Left lobe of liver (tissue), 2 donors: Measurements from ENCODE around the gene PPTC7. TPM values are rescaled to one million over a fixed set of nuclear protein-coding genes. Genes with fewer than 3 reads are reported as not detected.
"Not testable (repeated sequence)": the region's sequence is repeated elsewhere in the genome, so short reads cannot be mapped to it uniquely, and the experiment has no call there.

Source experiments
- ATAC-seq: fragments of 200-7000 bp; cut with Tn5 transposase; one replicate; pipeline ENCODE4 v1.9.1; 2020; ENCODE audit warnings: mild to moderate bottlenecking, moderate library complexity
- DNase-seq: peaks from one replicate; pipeline ENCODE4 v3.0.0-alpha.2; 2020; ENCODE audit warnings: low spot score
- total RNA-seq: library from RNA; stranded (reverse); gene quantifications from one replicate; pipeline ENCODE4 v1.2.1, GENCODE V29; 2021
- donor health status: DM: no; HTN: no; CAD: no; lungs with moderate emphysema.
- donor health status: DM: no; HTN: yes; CAD: no.

PPTC7 gene, protein sequence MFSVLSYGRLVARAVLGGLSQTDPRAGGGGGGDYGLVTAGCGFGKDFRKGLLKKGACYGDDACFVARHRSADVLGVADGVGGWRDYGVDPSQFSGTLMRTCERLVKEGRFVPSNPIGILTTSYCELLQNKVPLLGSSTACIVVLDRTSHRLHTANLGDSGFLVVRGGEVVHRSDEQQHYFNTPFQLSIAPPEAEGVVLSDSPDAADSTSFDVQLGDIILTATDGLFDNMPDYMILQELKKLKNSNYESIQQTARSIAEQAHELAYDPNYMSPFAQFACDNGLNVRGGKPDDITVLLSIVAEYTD
- total RNA-seq = 12.7 TPM

DNA sequence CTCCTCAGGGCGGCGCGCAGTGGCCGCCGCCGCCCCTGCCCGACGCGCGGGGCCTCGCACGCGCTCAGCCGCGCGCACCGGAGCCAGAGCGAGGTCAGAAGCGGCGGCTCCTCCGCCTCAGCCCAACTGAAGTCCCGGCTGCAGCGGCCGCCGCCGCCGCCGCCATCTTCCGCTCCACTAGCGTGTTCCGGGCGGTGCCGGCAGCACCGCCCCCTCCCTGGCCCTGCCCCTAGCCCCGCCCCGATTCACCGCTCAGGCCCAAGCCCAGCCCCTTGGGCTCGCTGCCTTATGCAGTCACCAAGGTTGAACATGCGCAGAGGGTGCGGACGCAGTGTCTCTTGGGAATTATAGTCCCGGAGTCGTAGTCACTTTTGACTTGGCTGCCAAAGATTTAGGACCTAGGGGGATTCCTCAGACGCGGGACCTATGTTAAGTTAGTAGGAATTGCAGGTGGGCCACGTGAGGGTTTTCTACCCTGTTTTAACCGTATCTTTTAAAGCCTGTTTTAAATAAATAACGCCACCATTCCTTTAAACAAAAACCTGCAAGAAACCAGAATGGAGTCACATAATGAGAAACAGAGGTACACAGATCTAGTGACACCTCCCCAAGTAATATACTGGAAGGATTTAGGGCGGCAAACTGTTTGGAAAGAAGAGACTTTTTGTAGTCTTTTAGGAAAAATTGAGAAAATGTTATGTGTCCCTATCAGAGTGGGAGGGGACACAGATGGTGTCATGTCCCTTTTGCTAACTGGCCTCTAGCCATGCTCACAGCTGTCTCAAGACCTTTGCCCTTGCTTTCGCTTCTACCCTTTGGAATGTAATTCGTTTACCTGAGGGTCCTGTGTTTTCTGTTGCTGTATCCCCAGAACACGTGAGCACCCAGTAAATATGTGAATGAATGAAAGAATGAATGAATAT is at the start of gene PPTC7:
TSS of gene PPTC7 (minus strand) at position 182 of the 923 bp plus-strand sequence. CDS start 287 bp downstream, outside the sequence.
- ATAC-seq (peak; percentile 89), DNase-seq (peak; percentile 97)

DNA sequence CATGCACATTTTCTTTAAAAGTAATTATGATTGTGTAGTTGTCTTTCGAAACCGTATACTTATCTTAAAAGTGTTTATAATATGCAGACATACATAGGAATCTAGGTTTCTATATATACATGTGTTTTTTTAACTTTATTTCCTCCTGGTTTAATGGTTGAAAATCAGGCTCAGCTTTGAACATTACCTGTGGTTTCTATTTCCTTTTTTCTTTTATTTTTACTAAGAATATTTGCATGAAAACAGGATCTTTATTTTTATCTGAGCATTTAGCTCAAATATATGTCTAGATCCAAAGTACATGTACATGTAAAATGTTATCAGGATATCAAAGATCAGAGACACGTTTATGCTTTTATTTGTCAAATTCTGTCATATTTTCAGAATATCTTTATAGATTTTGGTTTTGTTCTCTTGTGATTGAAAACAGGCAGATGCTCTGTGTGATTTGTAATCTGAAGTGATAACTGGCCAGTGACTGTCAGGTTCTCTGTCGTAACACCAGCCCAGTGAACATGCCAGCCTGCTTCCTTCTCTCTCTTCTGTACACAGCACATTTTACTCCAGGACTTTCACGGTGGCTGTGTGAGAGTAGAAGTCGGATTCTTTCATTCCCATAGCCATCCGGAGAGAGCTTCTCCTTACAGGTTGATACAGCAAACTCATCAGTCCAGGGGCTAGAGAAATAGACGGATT is 44.5 kb upstream of the PPTC7 start:
- DNase-seq (no peak), ATAC-seq (no peak)

DNA sequence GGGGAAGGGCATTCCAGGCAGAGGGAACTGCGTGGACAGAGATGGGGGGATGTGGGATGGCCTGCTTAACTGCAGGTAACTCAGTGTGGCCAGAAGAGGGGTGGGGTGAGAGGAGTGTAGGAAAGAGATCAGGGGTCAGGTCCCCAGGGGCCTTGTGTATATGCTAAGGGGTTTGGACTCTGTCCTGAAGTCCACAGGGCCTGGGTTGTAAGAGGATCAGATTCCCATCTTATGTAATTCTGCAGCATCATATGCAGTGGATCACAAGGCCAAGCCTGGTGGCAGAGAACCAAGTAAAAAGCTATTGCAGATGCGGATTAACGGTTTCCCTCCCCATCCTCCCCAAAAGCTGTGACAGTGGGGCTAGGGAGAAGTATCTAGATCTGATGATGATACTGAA is 39.5 kb upstream of the PPTC7 start:
- ATAC-seq (no peak), DNase-seq (no peak)

DNA sequence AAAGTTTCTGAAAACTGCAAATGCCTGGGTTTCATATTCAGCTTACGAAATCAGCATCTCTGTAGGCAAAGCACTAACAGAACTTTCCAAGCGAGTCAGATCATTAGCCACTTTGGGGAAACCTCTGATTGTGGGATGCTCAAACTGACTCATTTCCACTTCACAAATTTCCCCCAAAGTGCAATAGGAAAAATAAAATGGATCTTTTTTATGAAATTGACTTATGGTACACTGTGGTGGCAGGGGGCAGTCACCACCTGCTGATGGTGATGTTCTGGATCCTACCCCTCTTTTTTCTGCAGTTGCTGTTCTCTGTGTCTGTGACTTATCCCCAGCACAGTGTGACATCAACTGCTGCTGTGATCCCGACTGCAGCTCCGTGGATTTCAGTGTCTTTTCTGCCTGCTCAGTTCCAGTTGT is 36.4 kb upstream of the PPTC7 start:
- no peak for ATAC-seq
- no peak for DNase-seq

DNA sequence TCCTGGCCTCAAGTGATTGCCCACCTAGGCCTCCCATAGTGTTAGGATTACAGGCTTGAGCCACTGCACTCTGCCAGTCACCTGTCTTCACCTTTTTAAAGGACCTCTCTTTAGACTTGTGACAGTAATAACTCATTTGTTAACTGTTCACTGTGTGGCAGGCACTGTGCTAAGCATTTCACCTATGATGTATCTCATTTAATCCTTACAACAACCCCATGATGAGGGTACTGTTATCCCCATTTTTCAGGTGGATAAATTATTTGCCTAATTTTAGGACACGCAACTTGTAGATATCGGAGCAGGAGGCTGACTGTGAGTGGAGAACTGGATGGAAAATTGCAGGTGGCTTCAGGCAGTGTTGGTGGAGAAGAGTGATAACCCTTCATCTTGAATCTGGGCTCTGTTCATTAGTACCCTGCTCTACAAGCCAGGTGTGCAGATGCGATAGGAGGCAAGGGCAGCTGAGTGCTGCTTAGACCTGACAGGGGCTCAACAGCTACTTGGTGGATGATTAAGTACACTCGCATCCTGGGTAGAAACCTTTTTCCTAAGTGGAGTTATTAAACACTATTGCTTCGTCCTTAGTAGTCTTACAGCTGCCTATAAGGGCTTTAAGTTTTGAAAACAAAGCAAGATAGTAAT is 33.5 kb upstream of the PPTC7 start:
- no peak for DNase-seq
- no peak for ATAC-seq

DNA sequence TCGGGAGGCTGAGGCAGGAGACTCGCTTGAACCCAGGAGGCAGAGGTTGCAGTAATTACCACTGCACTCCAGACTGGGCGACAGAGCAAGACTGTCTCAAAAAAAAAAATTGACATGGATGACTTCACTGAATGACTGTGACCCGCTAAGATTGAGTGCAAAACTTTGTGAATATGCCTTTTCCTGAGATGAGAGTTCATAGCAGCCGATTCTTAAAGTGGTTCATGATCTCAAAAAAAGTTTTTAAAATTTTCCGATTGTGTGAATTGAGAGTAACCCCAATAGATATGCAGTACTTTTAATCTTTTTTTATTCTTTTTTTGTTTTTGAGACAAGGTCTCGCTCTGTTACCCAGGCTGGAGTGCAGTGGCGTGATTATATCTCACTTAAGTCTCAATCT is 32.1 kb upstream of the PPTC7 start:
- no peak for DNase-seq
- ATAC-seq = no peak

DNA sequence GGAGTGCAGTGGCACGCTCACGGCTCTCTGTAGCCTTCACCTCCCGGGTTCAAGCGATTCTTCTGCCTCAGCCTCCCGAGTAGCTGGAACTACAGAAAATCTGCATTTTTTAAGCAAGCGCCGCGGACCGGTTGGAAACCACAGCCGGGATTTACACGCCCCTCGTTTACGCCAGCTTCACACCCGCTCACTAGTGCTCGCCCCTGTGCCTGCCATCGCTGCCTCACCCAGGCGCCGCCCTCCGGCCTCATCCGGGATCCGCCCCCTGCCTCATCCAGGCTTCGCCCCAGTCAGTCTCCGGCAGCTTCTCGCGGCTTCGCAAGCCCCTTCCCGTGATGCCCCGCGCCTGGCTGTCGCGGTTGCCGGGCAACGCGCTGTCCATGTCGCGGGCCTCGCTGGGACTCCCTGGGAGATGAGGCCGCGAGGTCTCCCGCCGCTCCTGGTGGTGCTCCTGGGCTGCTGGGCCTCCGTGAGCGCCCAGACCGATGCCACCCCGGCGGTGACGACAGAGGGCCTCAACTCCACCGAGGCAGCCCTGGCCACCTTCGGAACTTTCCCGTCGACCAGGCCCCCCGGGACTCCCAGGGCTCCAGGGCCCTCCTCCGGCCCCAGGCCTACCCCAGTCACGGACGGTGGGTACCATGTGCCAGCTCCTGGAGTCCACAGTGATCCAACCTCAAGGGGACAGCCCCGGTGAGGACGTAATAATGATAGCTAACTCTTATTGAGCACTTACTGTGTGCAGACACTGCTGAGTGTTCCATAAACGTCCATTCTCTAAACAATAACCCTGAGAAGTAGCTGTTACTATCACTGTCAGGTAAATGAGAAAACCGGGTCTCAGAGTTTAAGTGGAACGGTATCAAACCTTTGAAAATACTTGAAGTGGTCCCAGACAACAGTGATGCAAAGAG is 30.9 kb upstream of the PPTC7 start, which contains the start of gene TCTN1:
TSS of gene TCTN1 (plus strand) at position 359 of the 914 bp plus-strand sequence. CDS start at position 413, 54 bp downstream.
- DNase-seq (peak; percentile 98), ATAC-seq (peak; percentile 99)

DNA sequence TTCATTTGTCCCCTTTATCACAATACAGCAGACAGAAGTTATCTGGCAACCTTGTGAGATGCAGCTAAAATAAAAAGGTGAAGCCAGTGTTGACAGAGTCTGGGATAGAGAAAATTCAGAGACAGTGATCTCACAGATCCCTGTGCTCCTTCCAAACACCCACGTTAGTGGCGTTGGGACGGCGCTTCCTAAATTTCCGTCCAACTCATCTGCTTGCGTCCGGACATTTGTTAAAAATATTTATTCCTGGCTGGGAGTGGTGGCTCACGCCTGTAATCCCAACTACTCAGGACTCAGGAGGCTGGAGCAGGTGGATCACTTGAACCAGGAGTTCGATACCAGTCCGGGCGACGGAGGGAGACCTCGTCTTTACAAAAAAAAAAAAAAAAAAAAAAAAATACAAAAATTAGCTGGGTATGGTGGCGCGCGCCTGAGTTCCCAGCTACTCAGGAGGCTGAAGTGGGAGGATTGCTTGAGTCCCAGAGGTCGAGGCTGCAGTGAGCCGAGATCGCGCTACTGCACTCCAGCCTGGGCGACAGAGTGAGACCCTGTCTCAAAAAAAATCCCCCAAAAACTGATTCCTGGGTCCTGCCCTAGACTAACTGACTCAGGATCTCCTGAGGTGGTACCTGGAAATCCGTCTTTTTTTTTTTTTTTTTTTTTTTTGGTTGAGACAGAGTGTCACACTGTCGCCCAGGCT is 30.1 kb upstream of the PPTC7 start:
- DNase-seq (no peak), ATAC-seq (no peak)

DNA sequence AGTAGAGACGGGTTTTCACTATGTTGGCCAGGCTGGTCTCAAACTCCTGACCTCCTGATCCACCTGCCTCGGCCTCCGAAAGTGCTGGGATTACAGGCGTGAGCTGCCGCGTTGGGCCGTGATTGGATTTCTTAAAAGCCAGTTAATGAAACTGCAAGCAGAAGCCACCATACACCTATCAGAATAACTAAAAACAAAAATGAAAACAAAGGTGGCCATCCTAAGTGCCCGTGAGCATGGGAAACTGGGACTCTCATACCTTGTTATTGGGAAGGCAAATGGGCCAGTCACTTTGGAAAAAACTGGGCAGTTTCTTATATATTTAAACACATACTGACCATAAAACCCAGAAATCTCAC is 23.1 kb upstream of the PPTC7 start:
- DNase-seq = no peak
- ATAC-seq = no peak

DNA sequence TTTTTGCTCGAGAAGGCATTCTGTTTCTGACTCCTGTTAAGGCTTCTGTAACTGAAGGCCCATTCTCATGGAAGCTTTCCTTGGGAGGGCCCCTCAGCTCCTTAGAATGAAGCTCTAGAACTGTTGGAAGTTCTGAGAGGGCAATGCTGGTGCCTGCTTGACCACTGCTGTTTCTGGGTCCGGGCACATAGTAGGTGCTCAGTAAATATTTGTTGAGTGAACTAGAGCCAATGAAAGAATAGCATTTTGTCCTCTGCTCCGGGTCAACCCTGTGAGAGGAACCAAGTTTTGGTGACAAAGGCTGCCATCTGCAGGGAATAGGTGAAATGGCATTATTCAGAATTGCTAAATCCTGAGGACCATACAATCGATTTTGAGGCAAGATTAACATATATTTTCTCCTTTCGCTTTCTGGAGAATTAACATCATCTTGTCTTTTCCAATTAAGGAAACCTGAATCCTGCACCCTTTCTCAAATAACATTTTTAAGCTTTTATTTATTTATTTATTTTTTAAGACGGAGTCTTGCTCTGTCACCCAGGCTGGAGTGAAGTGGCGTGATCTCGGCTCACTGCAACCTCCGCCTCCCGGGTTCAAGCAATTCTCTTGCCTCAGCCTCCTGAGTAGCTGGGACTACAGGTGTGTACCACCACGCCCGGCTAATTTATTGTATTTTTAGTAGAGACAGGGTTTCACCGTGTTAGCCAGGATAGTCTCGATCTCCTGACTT is 19.1 kb upstream of the PPTC7 start:
- DNase-seq = not testable (repeated sequence)
- peak; percentile 89 for ATAC-seq

DNA sequence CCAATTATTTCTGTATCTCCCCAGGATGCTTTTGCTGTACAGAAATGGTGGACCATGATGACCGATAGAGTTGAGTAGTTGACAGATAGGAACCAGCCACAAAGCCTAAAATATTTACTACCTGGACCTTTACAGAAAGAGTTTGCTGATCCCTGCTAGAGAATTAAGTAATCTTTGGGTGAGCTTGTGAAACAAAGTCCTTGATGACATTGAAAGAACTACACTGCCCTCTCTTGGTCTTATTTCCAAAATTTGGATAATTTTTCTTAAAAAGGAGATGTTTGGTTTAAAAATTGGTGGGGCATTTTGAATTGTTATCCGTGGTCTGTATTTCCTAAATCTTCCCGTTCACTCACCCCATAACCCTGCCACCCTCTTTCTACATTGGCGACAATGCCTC is 17.1 kb upstream of the PPTC7 start:
- ATAC-seq (peak; percentile 91), DNase-seq (no peak)

DNA sequence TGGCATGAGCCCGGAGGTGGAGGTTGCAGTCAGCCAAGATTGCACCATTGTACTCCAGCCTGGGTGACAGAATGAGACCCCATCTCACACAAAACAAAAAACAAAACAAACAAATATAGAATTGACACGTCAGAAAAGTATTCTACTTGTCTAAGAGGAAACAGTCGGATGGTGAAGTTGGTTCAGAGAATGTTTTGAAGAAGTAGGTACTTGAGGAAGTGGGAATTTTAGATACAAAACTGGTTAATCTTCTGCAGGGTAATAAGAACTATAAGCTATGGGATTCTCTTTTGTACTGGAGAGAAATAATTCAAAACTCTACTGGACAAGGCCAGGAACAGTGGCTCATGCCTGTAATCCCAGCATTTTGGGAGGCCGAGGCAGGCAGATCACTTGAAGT is 16.2 kb upstream of the PPTC7 start:
- no peak for DNase-seq
- ATAC-seq = no peak

DNA sequence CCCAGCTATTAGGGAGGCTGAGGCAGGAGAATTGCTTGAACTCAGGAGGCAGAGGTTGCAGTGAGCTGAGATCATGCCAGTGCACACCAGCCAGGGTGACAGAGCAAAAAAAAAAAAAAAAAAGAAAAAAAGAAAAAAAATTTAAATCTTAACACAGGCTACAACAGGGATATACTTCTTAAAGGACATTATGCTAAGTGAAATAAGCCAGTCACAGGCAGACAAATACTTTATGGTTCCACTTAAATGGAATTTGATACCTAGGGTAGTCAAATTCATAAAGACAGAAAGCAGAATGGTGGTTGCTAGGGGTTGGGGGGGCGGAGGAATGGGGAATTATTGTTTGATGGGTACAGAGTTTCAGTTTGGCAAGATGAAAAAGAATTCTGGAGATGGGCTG is 14.8 kb upstream of the PPTC7 start:
- DNase-seq (no peak), ATAC-seq (no peak)

DNA sequence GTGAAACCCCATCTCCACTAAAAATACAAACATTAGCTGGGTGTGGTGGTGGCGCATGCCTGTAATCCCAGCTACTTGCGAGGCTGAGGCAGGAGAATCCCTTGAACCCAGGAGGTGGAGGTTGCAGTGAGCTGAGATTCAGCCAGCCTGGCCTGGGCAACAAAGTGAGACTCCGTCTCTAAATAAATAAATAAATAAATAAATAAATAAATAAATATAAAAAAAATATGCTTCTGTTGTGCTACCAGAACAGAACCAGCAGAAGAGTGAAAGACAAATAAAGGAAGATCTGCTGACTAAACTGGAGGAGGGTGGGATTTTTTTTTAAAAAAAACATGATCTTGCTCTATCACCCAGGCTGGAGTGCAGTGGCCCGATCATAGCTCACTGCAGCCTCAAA is 9.8 kb upstream of the PPTC7 start:
- not testable (repeated sequence) for DNase-seq, ATAC-seq

DNA sequence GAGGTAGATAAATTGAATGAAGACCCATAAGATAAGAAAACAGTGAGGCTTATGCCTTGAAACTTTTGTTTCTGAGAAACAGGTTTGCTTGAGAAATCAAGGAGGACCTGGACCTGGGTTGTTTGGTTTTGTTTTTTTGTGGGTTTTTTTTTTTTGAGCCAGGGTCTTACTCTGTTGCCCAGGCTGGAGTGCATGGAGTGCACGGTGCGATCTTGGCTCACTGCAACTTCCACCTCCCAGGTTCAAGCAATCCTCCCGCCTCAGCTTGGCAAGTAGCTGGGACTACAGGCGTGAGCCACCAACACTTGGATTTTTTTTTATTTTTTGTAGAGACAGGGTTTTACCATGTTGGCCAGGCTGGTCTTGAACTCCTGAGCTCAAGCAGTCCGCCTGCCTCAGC is 9.0 kb upstream of the PPTC7 start:
- no peak for DNase-seq
- ATAC-seq = peak; percentile 47

DNA sequence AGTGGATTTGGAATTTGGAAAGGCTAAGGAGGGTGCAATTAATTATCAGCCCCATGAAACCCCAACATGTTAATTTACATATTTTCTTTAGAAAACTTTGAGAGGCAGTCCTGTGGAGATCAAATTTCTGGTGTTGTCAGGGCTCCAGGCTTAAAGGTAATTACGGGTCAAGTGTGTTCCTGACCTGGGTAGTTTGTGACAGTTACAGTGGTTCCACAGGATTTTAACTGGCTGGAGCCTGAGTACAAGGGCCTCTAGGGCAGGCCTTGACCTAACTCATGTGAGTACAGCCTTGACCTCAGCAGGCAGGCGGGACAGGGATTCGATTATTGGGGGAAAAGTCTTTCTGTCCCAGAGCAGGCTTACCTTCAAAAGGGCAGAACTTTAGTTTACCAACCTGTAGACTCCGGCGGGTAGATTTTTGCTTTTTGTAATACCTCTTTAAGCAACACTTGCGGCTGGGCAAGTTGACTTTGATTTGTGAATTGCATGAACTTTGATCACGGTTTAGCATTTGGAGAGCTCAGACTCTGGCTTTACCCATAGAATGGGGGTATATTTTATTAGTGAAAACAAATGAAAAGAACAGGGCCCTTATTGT is 8.4 kb upstream of the PPTC7 start:
- ATAC-seq = peak; percentile 91
- peak; percentile 88 for DNase-seq

DNA sequence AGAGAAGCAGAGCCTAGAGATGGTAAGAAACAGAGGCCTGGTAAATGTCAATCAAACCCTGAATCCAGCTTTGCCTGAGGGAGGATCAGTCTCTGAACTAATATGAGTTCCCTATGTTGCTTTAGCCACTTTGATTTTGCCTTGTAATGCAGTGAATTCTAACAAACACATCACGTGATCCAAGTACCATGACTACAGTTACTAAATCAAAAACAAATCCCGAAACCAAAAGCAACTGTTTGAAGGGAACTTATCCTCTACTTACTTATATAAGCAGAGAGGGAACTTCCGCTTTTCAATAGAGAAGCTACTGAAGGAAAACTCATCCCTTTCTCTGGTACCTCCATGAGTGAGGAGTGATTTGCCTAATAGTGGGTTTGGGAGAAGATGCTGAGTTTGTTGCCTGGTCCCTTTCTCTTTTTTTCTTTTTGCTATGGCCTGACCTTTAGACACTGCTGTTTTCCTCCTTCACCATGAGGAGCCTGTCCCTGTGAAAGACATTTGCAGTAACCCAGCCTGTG is 7.7 kb upstream of the PPTC7 start:
- DNase-seq (no peak), ATAC-seq (peak; percentile 27)

DNA sequence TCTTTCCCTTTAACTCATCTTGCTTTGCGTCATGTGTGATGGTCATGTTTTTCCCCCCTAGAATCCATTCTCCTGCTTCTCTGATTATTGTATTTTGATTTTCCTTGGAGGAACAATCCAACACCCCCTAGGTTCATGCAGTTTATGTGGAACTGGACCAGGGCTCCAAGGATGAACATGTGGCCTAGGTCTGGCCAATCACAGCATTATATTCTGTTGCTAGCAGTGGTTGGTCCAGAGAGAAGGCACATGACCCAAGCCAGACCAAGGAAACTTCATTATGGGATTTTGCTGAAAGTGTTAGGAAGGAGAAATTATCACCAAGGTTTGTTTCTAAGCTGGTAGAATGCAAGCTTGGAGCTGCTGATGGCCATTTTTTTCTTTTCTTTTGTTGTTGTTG is 6.9 kb upstream of the PPTC7 start:
- no peak for ATAC-seq
- DNase-seq = no peak
